Activated CD8-positive, alpha-beta memory T cell treated with anti-CD3 and anti-CD28 coated beads for 4 hours (primary cell): ENCODE data around the gene SDK1.

Source experiments
- DNase-seq, 2 donors: peaks; one replicate each; pipeline ENCODE4 v3.0.0-alpha.2; 2020; ENCODE audit warnings: low read depth in 2 of 2

Gene SDK1

DNA sequence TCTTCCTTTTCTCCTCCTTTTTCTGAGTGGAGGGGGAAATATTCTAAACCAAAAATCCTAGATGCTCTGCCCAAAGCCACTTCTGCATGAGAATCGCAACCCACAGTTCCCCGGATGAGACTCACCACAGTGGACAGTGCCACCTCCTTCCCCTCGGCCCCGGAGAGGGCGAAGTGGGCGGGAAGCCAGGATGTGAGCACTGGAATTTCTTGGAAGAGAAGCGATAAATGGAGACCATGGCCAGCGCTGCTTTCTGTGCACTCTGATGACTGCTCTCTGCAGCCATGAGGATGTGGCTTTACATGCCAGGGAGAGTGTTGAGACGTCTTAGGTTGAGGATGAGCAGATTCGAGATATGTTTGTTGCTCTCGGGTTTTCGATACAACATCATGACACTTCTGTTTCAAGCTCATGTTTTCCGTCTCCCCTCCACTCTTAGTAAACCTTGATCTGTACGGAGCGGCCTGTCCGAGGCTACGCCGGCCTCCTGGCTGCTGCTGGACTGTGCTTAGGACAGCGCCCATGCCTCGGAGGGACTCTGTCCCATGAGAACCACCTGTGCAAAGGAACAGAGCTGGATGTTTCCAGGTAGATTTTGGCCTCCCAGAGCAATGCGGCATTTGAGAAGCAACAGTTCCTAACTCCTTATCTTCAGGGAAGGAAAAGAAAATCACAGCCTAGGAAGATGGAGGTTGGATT is 966.4 kb downstream of the SDK1 start:
- DNase-seq, result no peak

GRCh38 chr7:4268040-4268965 is 967.3 kb downstream of the SDK1 start:
- no peak for DNase-seq

DNA sequence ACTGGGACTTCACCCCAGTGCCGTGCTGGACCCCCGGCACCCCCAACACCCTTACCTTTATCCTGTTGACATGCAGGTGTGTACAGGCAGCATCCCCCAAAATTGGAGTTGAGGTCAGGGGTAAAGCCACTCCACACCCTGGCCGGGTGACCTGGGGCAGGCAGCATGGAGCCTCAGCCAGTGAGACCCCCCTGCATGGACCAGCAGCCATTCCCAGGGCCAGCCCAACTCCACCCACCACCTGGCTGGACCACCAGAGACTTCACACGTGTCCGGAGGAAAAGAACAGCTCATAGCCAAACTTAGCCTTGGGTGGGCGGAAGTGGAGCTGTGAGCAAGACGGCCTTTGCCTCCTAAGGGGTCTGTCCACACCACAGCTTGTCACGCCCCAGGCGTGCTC is 968.0 kb downstream of the SDK1 start:
- DNase-seq, result no peak

DNA sequence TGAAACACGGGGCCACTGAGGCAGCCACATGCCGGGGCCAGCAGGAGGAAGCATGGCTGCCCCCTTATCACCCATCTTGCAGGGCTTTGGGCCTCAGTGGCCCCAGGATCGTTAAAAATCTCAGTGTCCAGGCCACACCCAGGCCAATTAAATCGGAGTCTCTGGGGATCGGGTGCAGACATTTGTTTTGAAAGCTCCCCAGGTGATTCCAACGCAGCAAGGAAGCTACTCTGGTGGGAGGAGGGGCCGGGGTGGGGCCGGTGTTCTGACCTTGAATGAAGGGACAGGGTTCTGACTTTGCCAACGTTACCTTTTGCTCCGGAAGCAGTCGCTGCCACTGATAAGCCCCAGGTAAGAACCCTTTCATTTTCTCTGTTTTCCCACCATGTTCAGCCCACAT is 968.7 kb downstream of the SDK1 start:
- no peak for DNase-seq

- DNase-seq, result no peak
Measured at GRCh38 chr7:4270268-4270667, 969.2 kb downstream of the SDK1 start.

DNA sequence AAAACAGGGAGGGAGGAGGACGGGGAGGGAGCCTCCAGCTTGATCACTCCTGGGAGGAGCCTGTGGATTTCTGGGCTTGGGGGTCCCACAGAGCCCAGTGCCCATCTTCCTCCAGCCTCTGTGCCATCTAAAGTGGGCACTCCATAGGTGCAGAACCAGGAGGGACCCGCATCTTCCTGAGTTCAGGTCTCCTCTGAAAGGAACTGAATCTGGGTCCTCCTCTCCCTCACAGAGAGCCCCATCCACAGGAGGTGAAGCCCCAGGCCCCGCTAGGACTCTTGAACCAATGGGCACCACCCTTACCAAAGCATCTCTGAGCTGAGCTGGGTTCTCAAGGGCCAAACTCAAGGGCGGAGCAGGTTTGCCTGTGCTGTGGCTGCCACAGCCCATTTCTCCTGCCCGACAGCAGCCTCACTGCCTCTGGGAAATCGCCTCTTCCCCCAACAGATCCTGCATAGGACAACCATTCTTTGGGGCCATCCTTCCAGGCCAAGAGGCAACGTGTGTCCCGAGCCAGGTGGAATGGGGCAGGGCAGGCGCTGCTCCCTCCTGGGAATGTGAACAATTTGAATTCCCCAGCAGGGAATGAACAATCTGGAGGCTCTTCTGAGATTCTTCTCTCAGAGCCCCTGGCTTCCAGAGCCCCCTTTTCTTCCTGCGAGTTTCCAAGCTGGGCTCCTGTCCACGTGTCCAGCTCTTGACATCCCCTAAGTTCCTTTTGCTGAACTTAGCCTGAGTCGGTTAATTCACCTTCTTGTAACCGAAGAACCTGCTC is 970.1 kb downstream of the SDK1 start:
- DNase-seq, result no peak

DNA sequence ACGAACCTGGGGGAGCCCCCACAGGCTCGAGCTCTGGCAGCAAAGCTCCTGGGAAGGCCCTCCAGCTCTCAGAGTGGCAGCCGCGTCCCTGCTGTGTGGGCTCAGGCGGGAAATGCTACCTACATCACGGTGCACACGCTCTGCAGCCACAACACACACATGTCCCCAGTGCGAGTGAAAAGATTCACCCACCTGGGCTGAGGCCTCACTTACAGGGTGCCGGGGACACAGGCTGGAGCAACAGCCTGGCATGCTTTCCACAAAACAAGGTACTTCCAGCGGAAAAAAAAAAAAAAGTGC is 970.6 kb downstream of the SDK1 start:
- DNase-seq, result no peak

GRCh38 chr7:4272141-4272540 is 971.1 kb downstream of the SDK1 start:
- DNase-seq, result no peak

GRCh38 chr7:4273566-4274230 is 972.6 kb downstream of the SDK1 start:
- DNase-seq, result no peak

DNA sequence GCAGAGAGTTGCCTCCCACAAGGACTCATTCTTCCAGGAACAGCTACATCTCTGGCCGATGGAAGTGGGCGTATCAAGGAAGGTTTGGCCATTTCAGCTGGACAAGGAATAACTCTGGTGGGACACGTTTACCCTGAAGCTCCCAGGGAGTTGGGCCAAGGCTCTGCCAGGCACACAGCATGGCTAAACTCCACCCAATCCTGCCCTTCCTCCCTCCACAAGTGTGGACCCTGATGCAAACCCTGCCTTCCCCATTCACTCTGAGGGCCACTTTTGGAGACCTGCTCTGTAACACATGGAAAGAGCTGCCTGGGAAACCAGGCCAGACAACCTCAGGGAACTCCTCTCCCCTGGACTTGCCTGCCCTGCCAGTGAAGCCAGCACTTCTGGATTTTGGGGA is 973.2 kb downstream of the SDK1 start:
- DNase-seq, result no peak

- DNase-seq, result no peak
Measured at GRCh38 chr7:4277936-4278335, 976.9 kb downstream of the SDK1 start.

DNA sequence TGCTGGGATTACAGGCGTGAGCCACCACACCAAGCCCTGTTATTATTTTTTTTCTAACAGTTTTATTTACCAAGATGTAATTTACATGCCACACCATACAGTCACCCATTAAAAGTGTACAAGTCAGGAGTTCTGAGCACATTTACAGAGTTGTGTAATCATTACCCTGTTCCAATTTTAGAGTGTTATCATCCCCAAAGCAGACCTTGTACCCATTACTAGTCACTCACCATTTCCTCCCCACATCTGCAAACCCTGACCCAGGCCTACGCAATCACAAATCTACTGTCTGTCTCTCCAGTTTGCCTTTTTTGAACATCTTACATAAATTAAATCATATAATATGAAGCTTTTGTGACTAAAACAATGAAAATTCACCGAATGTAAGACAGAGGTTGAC is 978.2 kb downstream of the SDK1 start:
- no peak for DNase-seq

DNA sequence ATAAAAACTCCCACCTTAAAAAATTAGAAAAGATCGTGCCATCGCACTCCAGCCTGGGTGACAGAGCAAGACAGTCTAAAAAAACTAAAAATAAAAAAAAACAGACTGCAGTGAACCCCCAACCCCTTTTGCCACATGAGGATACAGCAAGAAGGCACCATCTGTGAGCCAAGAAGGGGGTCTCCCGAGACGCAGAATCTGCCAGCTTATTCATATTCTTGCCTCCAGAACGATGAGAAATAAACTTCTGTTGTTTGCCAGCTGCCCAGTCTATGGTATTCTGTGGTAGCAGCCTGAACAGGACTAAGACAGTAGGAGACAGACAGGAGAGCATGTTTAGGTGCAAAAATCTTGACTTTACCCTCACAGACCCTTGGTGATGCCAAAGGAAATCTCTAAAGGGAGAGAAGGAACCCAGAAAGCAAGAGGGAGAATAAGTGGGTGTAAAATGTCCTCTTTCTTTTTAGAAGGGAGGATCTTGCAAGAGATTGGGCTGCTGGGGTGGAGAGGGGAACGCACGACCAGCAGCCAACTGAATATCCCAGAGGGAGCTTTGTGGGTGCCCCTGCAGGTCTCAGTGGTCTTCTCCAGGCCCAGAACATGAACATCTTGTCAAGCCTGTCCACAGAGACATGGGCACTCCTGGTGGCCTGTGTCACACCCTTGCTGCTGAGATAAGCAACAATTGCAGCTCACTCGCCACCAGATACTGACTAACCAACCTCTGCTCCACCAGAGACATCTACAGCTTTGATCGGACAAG is 980.4 kb downstream of the SDK1 start:
- no peak for DNase-seq

- no peak for DNase-seq
Measured at GRCh38 chr7:4282434-4283223, 981.6 kb downstream of the SDK1 start.

DNA sequence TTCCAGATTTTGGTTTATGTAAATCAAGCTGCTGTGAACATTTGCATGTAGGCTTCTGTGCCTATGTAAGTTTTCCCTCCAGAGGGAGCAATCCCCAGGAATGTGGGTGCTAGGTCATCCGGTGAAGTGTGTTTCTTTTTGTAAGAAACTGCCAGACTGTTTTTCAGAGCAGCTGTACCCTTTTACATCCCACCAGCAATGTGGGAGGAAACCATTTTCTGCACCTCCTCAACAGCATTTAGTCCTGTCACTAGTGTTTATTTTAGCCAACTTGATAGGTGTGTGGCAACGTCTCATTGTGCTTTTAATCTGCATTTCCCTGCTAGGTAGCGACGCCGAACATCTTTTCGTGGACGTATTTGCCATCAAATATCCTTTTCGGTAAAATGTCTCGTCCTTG is 985.3 kb downstream of the SDK1 start:
- DNase-seq, result no peak

DNA sequence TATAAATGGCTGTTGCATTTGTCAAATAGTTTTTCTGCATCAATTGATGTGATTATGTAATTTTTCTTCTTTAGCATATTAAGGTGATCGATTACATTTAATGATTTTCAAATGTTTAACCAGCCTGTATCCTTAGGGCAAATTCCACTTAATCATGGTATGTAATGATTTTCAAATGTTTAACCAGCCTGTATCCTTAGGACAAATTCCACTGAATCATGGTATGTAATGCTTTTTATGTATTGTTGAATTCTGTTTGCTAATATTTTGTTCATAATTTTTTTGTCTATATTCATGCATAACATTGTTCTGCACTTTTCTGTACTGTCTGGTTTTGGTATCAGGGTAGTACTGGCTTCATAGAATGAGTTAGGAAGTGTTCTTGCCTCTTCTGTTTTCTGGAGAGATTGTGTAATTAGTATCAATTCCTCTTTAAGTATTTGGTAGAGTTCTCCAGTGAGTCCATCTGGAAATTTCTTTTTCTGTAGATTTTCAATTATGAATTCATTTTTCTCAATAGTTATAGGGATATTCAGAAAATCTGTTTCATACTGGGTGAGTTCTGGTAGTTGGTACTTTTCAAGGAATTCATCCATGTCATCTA is 987.8 kb downstream of the SDK1 start:
- no peak for DNase-seq

DNA sequence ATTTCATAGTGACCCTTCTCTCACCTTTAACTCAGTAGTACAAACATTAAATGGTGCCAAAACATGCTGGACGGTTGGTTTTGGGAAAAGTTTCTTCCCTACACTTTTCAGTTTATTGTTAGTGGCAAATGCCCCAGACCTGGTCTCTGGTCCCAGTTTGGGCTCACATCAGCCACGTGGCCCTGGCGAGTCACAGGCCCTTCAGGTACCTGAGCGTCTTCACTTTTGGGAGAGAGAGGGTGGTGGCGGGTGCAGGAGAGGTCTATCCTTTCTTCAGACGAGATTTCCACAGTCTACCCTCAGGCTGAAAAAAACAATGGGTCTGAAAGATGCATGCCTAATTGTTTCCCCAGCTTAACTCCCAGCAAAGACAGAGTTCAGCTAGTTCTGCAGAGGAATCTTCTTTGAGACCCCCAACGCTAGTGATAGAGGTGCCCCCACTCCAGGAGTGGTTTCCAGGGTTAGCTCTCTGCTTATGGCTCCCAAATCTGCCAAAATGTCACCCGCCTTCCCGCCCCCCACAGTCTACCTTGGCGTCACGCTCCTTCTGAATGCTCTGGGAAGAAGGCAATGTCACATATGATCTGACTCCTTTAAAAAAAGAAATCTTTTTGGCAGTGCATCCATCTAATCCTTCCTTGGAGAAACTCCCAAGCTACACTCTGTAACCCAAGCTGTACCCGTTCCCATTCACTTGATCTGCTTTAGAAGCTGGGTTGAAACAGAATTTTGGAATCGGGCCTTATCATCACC is 996.3 kb downstream of the SDK1 start:
- no peak for DNase-seq

DNA sequence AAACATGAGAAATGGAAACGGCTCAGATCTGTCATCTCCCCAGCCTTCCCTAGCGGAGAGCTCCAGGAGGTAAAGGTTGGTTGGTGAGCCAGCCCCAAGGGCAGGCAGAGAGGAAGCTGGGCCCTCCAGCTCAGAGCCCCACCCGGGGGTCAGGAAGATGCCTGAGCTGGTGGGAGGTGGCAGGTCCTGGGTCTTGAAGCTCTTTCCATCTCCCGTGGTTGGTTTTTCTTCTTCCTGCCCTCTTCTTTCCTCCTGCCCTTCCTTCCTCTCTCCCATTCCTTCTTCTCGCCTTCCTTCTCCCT is 996.8 kb downstream of the SDK1 start:
- DNase-seq, result no peak

DNA sequence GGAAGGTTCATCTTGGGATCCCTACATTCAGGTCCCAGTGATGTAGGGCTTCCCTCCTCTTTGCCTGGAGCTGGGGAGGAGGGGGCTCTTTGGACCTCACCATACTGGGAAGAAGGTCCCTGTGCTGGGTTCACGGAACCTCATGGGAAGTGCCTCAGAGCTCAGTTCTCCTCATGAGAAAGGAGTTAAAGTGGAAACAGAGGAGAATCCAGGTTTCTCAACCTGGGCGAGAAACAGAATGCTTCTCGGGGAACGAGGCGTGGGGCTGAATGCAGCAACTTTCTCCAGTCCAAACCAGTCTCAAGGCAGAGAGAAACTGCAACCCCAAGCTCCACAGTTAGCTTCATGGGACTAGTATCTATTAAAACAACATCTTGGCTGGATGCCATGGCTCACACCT is 998.4 kb downstream of the SDK1 start:
- DNase-seq, result no peak
